Naive thymus-derived CD8-positive, alpha-beta T cell (primary cell): Measurements from ENCODE around the gene IRF4. TPM values are rescaled to one million over a fixed set of nuclear protein-coding genes. Genes with fewer than 3 reads are reported as not detected.
A peak's percentile ranks its signal among the peaks of the same experiment; 100 is the strongest.

Source experiments
- ATAC-seq, 2 donors: fragments of 150-1000 bp; cut with Tn5 transposase in 1 of 2; sonication (Bioruptor Pico), chemical (Tn5 transposase) in 1 of 2; 1 replicate in 1 of 2; 2 replicates in 1 of 2; pipeline ENCODE4 v1.10.0; 2021; ENCODE audit warnings: mild to moderate bottlenecking in 2 of 2, moderate library complexity in 2 of 2
- POLR2A ChIA-PET: fragments of 350-600 bp; sonication (Branson Sonifier 250); formaldehyde crosslinking; loops from one replicate; lab custom pipeline; 2021; ENCODE audit warnings: antibody characterized with exemption; lab: Charles Lee
- DNase-seq, 10 donors: peaks; one replicate each; pipeline versions ENCODE4 v3.0.0 to v3.0.0-alpha.2; 2020 to 2022
- H3K27ac Mint-ChIP-seq, 10 donors: one replicate each; pipeline ENCODE4 v1.8.0; 2020 to 2022; ENCODE audit warnings: mild to moderate bottlenecking in 10 of 10, mixed read lengths in 10 of 10, moderate library complexity in 4 of 10, inconsistent platforms in 1 of 10
- H3K27me3 Mint-ChIP-seq, 5 donors: one replicate each; pipeline ENCODE4 v1.8.0; 2021 to 2022; ENCODE audit warnings: mixed read lengths in 5 of 5
- H3K36me3 Mint-ChIP-seq, 3 donors: one replicate each; pipeline ENCODE4 v1.8.0; 2020 to 2022; ENCODE audit warnings: mixed read lengths in 3 of 3, mild to moderate bottlenecking in 2 of 3, inconsistent platforms in 1 of 3
- H3K4me1 Mint-ChIP-seq, 4 donors: one replicate each; pipeline ENCODE4 v1.8.0; 2021 to 2022; ENCODE audit warnings: mixed read lengths in 4 of 4
- H3K4me3 Mint-ChIP-seq, 10 donors: one replicate each; pipeline ENCODE4 v1.8.0; 2020 to 2022; ENCODE audit warnings: mild to moderate bottlenecking in 10 of 10, mixed read lengths in 10 of 10, moderate library complexity in 6 of 10, inconsistent platforms in 1 of 10
- H3K9me3 Mint-ChIP-seq, 9 donors: one replicate each; pipeline ENCODE4 v1.8.0; 2020 to 2022; ENCODE audit warnings: mixed read lengths in 9 of 9, mild to moderate bottlenecking in 3 of 9, inconsistent platforms in 1 of 9, moderate library complexity in 1 of 9
- polyA plus RNA-seq, 3 donors: library from polyadenylated mRNA; unstranded; fragments of 300-500 nt; fragmentation: Illumina TruSeq; gene quantifications; one replicate each; pipeline ENCODE4 v1.2.3, GENCODE V29; 2021
- total RNA-seq, 8 experiments: library from RNA in 2 of 8; stranded (reverse) in 2 of 8; gene quantifications; one replicate each; pipeline ENCODE4 v1.2.3 and lab custom pipeline; 2021 to 2026

The IRF4 gene
- total and polyA plus RNA-seq, 5 experiments from 2014 or later = 0.44 to 10.4 (median 0.97) TPM

DNA sequence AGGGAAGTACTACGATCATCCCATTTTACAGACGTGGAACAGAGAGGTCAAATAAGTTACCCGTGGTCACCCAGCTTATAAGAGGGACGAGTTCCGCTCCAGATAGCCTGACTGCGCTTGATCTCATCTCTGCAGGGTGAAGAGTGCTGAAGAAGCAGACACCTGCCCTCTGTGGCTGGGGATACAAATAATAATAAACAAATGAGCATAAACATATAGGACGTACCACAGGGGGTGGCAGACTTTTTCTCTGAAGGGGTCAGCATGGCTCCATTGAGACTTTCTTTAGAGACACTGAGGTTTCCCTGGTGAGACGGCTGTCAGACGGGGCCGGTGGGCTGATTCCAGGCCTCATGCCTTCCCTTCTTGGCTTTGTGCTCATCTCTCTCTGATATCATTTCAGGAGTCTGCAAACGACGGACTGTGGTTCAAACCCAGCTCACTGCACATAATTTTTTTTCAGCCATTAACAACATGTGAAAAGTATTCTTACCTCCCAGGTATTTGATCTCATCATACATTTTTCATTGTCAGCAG is 47.1 kb downstream of the IRF4 start:
- DNase-seq (no peak), ATAC-seq (no peak)
- no peak overlapping the region for H3K4me3 Mint-ChIP-seq
- H3K27ac Mint-ChIP-seq = no peak overlapping the region
- H3K27me3 Mint-ChIP-seq = no peaks in the 10 kb centered on the region
- peaks cover 9 to 13% (median 10%) of the 10 kb centered on the region in 4 donors for H3K4me1 Mint-ChIP-seq
- POLR2A ChIA-PET = no interaction called here
- H3K36me3 Mint-ChIP-seq = no peaks in the 10 kb centered on the region
- H3K9me3 Mint-ChIP-seq = no peaks in the 10 kb centered on the region

DNA sequence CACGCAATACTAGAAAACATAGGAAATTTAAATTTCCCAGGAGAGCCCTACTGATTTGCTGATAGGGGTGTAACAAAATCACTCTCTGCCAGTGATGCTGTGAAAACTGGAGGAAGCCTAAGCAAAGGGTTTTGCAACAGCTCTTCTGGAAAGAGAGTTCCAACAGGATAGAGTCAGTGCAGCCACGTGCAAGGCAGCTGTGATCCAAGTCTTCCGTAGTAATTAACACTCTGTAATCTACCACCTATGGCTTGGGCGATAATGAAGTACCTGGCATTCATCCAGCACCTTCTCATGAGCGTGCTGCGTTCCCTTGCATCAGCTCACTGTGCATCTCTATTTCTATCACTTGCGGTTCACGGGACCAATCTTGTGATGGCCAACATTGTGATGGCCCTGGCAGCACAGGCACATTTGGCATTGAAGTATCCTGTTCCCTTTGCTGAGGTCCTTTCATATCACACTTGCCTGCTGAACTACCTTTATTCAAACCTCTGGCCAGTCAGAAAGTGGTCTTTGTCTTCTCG is 48.2 kb downstream of the IRF4 start:
- Mint-ChIP-seq H3K4me1 (peaks cover 7 to 20% (median 17%) of the 10 kb centered on the region in 4 donors), H3K36me3 (no peaks in the 10 kb centered on the region), H3K27me3 (no peaks in the 10 kb centered on the region), H3K9me3 (no peaks in the 10 kb centered on the region), H3K27ac (peak overlapping the region in 1 of 10 donors; percentile 58), H3K4me3 (no peak overlapping the region)
- ATAC-seq (no peak), DNase-seq (no peak)
- POLR2A ChIA-PET = no interaction called here

DNA sequence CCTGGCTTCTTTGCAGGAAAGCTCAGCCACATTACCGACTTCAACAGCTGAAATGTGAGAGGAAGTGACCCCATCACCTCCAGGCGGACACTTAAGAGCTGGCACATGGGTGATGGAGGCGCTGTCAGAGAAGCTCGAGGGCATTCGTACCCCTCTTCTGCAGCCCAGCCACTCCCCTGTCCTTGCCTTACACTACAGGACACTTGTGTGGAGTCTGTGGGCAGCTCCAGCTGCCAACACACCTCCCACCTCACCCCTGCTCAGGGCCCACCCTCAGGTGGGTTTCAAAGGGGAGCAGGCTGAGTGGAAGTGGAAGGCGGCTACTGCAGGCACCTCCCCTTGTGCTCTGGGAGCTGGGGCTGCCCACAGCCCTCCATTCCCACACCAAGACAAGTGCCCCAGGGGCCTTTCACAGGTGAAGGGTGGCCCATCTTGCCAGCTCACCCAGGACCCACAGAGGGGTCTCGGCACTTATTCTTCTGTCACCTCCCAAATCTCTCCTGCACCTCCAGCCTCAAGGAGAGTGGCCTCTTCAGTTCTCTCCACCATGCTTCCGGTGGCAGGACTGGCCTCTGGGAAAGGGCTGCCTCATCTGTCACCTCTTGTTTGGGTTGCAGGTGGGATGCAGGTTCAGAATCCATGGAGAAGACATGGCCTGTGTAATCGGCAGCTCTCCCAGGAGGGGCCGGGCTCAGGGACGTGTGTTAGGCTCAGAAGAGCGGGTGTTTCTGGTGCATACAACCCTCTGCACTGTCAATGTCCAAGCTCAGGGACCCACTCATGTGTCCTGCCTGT is 49.8 kb downstream of the IRF4 start:
- H3K36me3 Mint-ChIP-seq = no peaks in the 10 kb centered on the region
- DNase-seq (no peak), ATAC-seq (no peak)
- POLR2A ChIA-PET = no interaction called here
- no peaks in the 10 kb centered on the region for H3K9me3 Mint-ChIP-seq
- peaks cover 18 to 31% (median 25%) of the 10 kb centered on the region in 4 donors for H3K4me1 Mint-ChIP-seq
- H3K4me3 Mint-ChIP-seq = no peak overlapping the region
- no peak overlapping the region for H3K27ac Mint-ChIP-seq
- no peaks in the 10 kb centered on the region for H3K27me3 Mint-ChIP-seq

DNA sequence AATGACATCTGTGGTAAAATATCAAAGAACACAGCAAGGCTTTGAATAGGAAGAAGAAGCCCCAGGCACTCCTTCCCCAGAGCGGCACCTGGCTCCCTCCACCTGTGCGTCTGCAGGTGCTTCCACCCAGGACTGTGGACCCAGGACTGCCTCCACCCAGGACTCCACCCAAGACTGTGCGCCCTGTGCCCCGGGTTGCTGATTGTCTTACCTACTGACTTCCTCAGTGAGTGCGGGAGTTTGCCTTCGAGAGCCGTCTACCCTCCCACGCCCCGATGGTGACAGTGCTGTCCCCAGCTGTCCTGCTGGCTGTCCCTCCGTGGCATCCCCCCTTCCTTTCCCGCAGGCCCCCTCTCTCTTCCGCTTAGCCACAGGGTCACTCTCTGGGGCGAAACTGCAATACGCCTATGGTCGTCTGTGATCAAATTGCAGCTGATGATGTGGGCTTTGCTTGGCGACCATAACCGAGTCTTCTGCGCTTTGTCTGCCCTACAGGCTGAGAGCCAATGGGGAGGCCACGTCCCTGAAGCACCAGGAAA is 52.1 kb downstream of the IRF4 start:
- POLR2A ChIA-PET = no interaction called here
- peaks cover 29 to 52% (median 45%) of the 10 kb centered on the region in 4 donors for H3K4me1 Mint-ChIP-seq
- no peak overlapping the region for H3K4me3 Mint-ChIP-seq
- peak overlapping the region in 1 of 10 donors; percentile 57 for H3K27ac Mint-ChIP-seq
- DNase-seq = no peak
- H3K9me3 Mint-ChIP-seq = no peaks in the 10 kb centered on the region
- H3K36me3 Mint-ChIP-seq = no peaks in the 10 kb centered on the region
- ATAC-seq = no peak
- no peaks in the 10 kb centered on the region for H3K27me3 Mint-ChIP-seq

DNA sequence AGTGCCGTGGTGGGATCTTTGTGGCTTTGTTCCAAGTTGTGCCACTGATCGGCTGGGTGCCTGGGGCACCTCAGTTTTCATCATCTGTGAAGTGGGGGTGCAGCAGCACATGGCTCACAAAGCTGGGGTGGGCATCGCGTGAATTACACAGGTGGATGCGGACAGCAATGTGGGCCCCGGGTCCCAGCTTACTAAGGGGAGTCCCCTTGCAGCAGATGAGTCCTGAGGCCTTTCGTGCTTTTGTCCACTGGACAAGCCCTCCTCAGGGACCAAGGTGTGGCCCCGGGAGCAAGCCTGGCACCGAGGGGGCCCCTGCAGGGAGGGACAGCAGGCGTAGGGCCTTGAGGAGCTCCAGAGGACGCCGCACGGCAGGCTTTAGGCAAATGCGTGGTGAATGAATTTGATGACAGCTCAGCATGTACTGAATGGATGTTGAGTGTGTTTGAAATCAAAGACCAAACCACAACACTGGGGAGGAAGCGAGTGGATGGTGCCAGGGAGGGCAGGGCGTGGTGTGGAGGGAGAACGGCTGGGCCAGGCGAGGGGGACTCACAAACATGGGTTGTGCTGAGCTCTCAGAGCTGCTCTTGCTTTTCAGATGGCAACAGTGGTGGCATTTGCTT is 53.2 kb downstream of the IRF4 start:
- Mint-ChIP-seq H3K4me3 (peak overlapping the region in 9 of 10 donors; percentile 55 to 81 (median 63)), H3K36me3 (no peaks in the 10 kb centered on the region), H3K27ac (peak overlapping the region; percentile 41 to 91 (median 72)), H3K4me1 (peaks cover 31 to 60% (median 46%) of the 10 kb centered on the region in 4 donors), H3K9me3 (no peaks in the 10 kb centered on the region), H3K27me3 (no peaks in the 10 kb centered on the region)
- POLR2A ChIA-PET = interaction anchor here (0.5 to 2.1 kb wide), 4 partner anchors 9 to 30 kb away, joined by 3 to 14 read pairs (median 3); no protein-coding TSS in a partner anchor
- DNase-seq (peak; percentile 28 to 82 (median 62)), ATAC-seq (peak; percentile 75 to 90)

DNA sequence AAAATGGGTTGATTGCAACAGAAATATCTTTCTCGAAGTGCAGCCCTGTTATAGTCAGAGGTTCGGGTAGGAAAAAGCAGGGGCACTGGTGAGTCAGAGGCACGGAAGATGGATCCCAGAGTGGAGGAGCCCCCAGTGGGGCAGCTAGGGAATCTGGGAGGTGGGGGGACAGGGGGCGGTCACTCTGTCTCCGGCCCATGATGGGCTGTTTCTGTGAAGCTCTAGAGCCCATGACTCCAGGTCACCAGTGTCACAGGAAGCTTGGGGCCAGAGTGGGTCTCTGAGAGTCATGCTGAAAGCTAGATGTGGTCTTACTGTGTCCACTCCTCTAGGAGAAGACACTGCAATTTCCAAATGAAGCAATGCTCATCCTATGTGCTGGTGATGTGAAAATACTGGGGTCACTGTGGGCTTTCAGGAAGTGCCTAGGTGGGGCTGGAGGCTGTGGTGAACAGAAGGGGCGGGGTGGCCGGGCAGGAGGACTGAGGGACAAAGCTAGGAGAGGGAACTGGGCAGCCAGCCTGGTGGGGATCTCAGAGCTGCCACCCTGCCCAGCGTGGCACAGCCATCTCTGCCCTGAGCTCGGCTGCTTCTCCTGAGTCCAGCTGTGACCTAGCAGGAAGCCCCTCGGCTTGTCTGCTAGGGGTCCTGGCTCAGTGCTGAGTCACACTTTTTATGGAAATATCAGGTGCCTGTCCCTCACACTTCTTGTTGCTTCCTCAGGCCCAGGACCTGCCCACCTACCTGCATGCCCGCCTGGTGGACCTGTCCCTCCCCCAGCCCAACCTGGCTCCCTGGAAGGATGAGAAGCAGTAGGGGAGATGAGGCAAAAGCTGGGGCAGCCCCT is 54.2 kb downstream of the IRF4 start:
- no peak for DNase-seq
- Mint-ChIP-seq H3K27me3 (no peaks in the 10 kb centered on the region), H3K27ac (peak overlapping the region in 9 of 10 donors; percentile 41 to 91 (median 72)), H3K36me3 (no peaks in the 10 kb centered on the region), H3K4me3 (peak overlapping the region in 9 of 10 donors; percentile 56 to 83 (median 64)), H3K4me1 (peaks cover 31 to 60% (median 46%) of the 10 kb centered on the region in 4 donors), H3K9me3 (no peaks in the 10 kb centered on the region)
- no peak for ATAC-seq
- POLR2A ChIA-PET = interaction anchor here (0.7 to 2.1 kb wide), 3 partner anchors 9 to 54 kb away, joined by 3 to 14 read pairs (median 3); no protein-coding TSS in a partner anchor

DNA sequence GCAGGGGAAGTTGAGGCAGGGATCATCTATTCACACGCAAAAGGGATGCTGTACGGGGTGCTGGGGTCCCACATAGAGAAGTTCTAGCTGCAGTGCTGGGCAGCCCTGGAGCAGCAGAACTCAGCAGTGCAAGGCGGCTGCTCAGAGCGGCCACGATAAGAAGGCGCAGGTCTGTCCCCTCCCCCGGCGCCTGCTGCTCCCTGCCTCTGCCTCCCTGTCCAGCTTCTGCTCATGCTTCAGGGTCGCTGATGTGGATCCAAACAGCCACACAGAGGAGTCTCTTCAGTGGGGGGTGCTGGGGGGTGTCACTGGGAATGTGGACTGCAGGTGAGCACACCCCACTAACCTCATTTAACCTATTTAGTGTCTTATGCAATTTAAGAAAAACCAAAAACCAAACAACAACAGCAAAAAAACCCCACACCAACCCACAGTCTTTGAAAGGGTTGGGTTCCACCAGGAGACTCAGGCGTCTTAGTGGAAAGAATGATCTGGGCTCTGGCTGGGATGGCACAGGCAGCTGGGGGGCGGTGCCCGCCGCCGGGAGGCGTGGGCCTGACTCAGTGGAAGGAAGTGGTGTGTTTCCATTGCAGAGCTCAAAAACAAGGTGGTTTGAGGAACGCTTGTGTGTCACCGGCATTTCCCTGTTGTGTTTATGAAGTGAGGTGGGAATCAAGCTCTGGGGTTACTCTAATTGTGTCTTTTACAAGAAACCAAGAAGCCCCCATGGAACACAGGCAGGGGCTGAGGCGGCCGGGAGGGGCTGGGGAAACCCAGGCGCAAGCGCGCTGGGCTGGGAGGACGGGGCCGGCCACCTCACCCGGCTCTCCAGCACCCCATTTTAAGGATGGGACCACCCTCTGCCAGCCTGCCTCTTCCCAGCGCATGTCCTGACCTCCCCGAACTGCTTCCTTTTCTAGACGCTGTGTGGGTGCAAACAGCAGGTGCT is 55.1 kb downstream of the IRF4 start:
- DNase-seq (peak; percentile 44 to 80 (median 64)), ATAC-seq (peak; percentile 71 to 77)
- POLR2A ChIA-PET = interaction anchor here (2.1 kb wide), 1 partner anchor 28 kb away, joined by 14 read pairs; no protein-coding TSS in a partner anchor
- Mint-ChIP-seq H3K36me3 (no peaks in the 10 kb centered on the region), H3K4me1 (peaks cover 31 to 60% (median 46%) of the 10 kb centered on the region in 4 donors), H3K27ac (peak overlapping the region; percentile 41 to 86 (median 68)), H3K4me3 (peak overlapping the region; percentile 54 to 83 (median 70)), H3K27me3 (no peaks in the 10 kb centered on the region), H3K9me3 (no peaks in the 10 kb centered on the region)

DNA sequence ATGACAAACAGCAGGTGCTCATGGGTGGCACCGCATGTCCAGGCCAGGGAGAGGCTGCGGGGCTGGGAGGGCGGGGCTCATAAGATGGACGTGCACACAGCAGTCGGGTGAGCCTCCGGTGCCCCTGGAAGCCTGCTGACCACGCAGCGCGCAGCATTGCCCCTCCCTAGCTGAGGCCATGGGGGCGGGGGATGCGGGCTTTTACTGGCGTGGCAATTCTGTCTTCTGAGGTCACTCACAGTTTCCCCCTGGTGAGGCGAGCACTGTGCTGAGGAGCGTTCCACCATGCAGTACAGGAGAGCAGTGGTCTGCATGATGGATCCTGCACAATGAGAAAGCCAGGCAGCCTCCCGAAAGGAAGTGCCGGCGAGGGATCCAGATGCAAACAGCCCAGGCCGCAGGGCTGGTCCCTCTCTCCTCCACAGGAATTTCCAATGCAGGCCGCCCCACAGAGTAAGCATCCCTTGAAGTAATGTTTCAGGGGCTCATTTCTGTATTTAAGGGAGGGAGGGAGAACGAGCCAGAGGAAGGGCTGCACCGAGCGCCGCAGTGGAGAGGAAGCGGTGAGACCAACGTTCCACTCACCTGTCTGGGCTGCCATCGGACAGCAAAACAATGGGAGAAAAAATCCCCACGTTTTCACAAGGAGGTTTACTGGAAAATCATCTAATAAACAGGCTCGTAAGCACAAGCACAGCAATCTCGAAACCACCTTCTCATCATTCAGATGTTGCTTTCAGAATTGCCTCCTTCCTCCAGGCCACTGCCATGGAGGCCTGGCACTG is 56.0 kb downstream of the IRF4 start:
- no peak for ATAC-seq

DNA sequence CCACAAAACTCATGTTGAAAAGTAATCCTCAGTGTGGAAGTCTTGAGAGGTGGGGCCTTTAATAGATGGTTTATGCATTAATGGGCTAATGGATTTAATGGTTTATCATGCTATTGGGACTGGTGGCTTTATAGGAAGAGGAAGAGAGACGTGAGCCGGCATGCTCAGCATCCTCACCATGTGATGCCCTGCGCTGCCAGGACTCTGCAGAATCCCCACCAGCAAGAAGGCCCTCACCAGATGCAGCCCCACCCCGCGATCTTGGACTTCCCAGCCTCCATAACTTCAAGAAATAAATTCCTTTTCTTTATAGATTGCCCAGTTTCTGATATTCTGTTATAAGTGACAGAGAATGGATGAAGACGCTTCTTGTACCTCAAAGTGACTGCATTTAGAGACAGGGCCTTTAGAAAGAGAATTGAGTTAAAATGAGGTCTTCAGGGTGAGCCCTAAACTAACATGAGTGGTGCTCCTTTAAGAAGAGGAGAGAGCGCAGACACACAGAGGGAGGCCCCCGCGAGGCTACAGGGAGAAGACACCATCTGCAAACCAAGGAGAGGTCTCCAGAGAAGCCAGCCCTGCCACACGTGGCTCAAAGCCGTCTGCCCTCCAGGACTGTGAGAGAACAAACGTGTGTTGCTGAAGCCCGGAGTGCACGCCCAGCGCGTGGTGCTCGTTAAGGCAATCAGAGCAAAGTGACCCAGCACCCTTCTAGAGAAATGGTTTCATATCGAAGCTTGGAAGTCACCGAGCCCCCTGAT is 56.9 kb downstream of the IRF4 start:
- Mint-ChIP-seq H3K27ac (peak overlapping the region in 7 of 10 donors; percentile 58 to 87 (median 72)), H3K27me3 (no peaks in the 10 kb centered on the region), H3K4me3 (peak overlapping the region in 9 of 10 donors; percentile 19 to 83 (median 58)), H3K4me1 (peaks cover 28 to 60% (median 45%) of the 10 kb centered on the region in 4 donors), H3K9me3 (no peaks in the 10 kb centered on the region), H3K36me3 (no peaks in the 10 kb centered on the region)
- ATAC-seq (no peak), DNase-seq (no peak)
- POLR2A ChIA-PET = no interaction called here

More for the DNA sequence above, 56.0 kb downstream of the IRF4 start:
- POLR2A ChIA-PET = no interaction called here
- no peaks in the 10 kb centered on the region for H3K27me3 Mint-ChIP-seq
- no peak for DNase-seq
- H3K4me1 Mint-ChIP-seq = peaks cover 31 to 60% (median 46%) of the 10 kb centered on the region in 4 donors
- H3K9me3 Mint-ChIP-seq = no peaks in the 10 kb centered on the region
- H3K36me3 Mint-ChIP-seq = no peaks in the 10 kb centered on the region
- peak overlapping the region in 8 of 10 donors; percentile 33 to 87 (median 71) for H3K27ac Mint-ChIP-seq
- H3K4me3 Mint-ChIP-seq = peak overlapping the region; percentile 19 to 83 (median 60)

DNA sequence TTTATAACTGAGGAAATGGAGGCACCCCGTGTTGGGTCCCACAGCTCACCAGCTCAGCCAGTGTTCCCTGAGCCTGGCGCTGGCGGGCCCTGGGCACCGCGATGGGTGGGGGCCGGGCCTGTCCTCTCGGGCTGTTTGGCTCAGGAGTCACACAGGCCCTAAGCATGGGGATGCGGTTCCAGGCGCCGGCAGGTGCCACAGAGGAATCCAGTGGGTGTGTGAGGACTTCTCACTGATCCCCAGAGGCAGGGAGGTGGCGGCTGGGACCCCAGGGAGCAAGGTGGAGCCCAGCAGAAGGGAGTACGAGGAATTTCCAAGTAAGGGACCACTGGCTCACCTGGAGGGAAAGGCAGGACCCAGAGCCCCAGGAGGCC is 57.5 kb downstream of the IRF4 start:
- Mint-ChIP-seq H3K4me1 (peaks cover 27 to 55% (median 42%) of the 10 kb centered on the region in 4 donors), H3K27me3 (no peaks in the 10 kb centered on the region), H3K4me3 (no peak overlapping the region), H3K27ac (peak overlapping the region in 2 of 10 donors; percentile 80 to 87), H3K9me3 (no peaks in the 10 kb centered on the region), H3K36me3 (no peaks in the 10 kb centered on the region)
- no peak for DNase-seq
- POLR2A ChIA-PET = no interaction called here
- no peak for ATAC-seq
